ENCODE results near the gene PCDH19. TPM values are rescaled to one million over a fixed set of nuclear protein-coding genes. Genes with fewer than 3 reads are reported as not detected.

The PCDH19 gene
- total RNA-seq (2022; extraction: Qiagen RNA extraction; ENCODE audit: low read depth) = 0.02 to 0.09 TPM (median 0.05 TPM) in 5 replicates

GRCh38 chrX:100409610-100410590 lies at the start of gene PCDH19:
Gene PCDH19 (minus strand): TSS chrX:100410273. CDS start chrX:100408597, 1,676 bp downstream.

Other genes with a start within 250 kb of the PCDH19 start
- not detected in 5 replicates for gene TNMD, start 174.7 kb upstream of the PCDH19 start, total RNA-seq (2022; extraction: Qiagen RNA extraction; ENCODE audit: low read depth)
- gene TSPAN6, start 226.5 kb upstream of the PCDH19 start, total RNA-seq (2022; extraction: Qiagen RNA extraction; ENCODE audit: low read depth) = 37.4 to 44.9 TPM (median 40.8 TPM) in 5 replicates
- 2.4 to 3.4 TPM (median 3.0 TPM) in 5 replicates for gene SRPX2, start 233.9 kb upstream of the PCDH19 start, total RNA-seq (2022; extraction: Qiagen RNA extraction; ENCODE audit: low read depth)

Data from A549 treated with DMSO at 1 μM for 4 hours (cell line).